ENCODE measurements around the gene NTM.

NTM gene

DNA sequence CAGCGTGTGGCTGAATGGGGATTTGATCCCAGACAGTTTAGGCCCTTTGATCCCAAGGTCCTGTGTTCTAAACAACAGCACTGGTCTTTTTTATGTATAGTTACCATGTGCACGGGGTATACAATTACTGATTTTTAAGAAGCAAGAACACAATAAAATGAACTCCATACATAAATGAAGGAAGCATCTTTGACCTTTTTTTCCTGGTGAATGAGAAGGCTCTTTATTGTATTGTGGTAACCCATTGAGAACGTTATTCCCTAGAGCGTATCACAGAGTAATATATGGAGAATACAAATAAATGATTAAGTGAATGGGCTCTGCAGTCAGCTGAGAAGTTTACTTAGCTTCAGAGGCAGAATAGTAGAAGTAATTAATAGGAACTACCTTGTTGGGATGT lies 563.6 kb downstream of the NTM start:
- no peak for DNase-seq

DNA sequence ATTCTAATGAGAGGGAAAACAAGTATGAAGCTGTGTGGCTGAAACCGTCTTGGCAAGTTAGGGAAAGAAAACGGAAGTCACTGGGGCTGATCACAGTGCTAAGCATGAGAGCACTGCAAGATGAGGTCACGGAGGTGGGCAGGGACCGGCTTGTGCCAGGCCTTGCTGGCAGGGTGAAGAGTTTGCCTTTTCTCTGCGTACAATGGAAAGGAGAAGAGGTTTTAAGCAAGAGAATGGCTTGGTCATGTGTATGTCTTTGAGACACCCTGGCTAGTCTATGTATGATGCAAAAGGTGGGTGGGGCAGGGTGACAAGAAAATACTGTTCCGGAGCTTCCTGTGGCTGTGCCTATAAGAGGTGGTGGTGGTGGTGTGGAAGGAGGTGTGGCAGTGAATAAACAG lies 567.9 kb downstream of the NTM start:
- no peak for DNase-seq

DNA sequence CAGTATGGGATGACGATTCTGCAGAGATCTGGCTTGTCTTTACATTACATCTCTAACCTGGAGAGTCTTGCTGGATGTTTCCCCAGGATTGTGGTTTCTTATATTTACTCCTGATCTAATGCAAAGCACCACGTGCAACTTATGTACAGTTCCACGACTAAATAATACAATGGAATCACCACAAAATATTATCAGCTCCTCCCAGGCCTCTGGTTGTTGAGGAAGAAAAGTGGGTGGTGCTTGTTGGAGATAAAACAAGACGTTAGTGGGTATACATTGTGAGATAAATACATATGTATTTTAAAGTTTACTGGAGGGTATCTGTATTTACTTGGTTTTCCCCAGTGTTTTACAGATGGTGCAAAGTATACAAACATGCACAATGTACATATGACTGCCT lies 569.7 kb downstream of the NTM start:
- no peak for DNase-seq

DNA sequence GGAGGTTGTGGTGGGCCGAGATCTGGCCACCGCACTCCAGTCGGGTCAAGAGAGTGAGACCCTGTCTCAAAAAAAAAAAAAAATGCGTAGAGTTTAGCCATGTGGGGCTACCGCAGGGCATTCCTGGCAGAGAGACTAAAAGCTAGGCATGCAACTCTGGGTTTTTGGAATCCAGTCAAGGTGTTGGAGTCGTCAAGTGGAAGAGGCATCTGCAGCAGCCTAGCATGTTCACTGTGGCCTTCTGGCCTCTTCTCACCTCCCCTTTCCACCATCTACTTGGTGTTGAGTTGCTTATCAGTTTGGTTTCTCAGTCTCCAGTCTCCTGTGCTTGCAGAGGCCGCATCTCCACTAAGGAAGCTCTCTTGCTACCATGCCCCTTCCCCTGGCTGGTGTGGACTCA lies 572.5 kb downstream of the NTM start:
- no peak for DNase-seq

DNA sequence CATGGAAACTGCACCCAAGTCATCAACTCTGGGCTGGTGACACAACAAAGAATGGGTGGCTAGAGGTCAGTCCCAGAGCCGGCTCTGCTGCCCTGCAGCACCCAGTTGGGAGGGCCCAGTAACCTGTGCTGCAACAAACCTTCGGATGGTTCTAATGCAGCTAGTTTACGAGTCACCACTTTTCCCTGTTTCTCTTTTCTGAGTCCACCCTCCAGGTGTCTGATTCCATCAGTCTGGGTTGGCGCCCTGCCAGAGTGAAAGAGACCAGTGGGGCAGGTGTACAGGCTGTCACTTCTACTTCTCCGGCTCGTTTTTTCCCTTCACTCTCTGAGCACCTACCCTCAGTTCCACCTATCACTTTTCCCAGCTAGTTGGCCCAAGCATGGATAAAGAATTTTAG lies 572.9 kb downstream of the NTM start:
- no peak for DNase-seq

DNA sequence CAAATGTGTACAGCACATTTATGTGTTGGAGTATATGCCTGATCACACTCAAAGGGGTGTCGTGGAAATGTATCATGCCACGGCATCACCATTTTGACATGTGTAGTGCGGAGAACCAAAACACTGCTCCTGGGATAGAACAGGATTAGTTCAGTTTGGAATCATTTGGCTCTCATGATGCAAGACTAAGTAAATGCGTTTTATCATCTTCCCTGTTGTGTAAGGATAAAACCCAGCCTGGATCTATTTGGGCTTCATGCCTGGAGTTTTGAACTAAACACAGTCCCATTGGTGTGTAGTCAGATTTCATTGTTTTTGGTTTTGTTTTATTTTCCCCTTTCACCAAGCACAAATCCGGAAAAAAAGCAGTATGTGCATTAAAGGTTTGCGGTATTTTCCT lies 574.3 kb downstream of the NTM start:
- no peak for DNase-seq

DNA sequence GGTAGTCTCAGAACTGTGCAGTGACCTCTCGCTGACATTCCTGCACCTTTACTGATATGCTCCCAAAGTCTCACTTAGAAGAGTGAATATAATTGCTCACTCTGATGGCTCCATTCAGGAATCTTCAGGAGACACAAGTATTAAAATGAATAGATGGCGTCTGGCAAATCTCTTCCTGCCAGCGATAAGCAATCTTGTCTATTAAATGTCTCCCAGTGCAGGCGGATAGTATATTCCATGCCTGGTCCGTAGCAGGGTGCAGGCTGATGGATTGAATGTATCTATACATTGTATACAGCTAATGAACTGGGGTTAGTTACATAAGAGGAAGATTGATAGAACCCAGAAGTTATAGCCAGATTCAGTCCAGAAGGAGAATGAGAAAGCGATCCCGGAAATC lies 575.3 kb downstream of the NTM start:
- no peak for DNase-seq

DNA sequence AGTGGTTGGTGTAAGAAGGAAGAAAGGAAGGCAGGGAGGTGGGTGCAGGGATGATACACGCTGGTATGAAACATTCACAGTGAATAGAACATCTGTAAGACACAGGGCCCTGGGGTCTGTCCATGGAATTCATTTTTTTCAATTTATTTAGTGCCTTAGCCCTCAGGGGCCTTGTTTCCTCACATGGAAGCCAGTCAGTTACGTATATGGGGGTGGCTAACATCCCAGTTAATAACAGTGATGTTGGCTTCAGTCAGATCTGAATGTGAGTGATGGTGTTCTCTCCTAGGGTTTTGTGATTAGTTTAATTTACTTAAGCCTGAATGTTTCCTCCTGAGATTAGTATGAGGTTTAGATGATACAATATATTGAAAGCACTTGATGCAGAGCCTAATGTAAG lies 577.1 kb downstream of the NTM start:
- DNase-seq: no peak

DNA sequence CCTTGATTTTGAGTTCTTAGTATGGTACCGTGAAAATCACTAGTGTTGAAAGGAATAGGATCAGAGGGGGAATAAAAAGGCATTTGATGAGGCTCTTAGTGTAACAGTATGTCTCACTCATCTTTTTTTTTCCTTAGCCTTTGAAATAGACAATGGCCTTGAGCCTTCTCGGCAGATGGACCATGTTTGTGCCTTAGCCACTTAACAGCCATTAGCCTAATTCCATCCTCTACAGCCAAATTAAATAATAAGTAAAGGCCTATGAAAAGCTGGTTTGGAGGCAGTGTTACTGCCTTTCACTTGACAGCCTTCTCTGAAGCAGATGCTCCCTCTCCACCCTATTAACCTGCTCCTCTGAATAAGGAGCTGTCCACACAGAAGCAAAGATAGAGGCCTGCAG lies 580.7 kb downstream of the NTM start:
- no peak for DNase-seq

DNA sequence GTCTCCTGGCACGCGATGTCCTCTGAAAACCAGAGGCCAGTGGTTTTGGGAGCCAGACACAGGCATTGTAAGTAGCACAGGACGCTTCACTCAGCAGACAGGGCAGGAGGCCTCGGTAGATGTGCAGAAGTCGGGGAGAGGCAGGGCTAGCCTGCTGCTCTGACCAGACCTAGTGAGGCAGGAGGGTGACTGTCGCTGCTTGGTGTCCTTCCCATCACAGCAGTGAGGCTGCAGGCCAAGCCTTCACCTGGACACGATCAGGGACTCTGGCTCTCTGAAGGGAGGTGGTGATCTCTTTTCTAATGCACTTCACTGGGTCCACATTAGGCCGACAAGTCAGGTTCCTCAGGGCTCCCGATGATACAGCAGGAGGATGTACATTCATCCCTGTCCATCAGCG lies 583.7 kb downstream of the NTM start:
- DNase-seq: no peak

DNA sequence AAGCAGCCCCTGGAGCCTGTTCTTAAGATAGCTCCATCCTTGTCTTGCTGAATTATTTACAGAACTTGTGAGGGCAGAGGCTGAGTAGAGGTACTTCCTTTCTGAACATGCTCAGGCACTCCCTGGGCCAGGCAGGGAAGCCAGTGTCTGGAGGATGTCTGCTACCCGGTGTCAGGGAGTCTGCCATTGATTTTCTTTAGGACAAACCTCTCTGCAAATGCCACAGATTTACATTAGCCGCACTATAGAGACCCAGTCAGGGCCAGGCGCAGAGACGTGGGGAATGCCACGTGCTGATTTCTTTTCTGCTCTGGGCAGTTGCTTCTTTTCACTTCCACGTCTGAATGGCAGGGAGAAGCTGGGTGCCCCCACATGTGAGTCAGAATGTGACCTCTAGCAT lies 585.5 kb downstream of the NTM start:
- DNase-seq: no peak

DNA sequence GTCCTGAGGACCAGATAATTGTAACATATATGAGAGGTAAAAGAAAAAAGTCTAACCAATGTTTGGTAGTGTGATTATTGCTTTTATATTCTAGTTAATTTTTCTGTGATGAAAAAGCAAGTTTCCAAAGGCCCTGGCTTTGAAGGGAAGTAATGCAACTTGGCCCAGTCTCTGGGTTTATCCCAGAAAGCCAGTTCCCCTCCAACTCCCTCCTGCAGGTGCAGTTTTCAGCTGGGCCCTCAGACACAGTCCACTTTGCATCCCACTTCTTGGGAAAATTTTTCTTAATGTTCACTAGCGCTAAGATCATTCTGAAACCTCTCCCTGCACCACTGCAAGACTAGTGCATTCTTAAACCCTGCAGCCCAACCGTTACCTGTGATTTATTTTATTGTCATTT lies 586.8 kb downstream of the NTM start:
- DNase-seq: no peak

DNA sequence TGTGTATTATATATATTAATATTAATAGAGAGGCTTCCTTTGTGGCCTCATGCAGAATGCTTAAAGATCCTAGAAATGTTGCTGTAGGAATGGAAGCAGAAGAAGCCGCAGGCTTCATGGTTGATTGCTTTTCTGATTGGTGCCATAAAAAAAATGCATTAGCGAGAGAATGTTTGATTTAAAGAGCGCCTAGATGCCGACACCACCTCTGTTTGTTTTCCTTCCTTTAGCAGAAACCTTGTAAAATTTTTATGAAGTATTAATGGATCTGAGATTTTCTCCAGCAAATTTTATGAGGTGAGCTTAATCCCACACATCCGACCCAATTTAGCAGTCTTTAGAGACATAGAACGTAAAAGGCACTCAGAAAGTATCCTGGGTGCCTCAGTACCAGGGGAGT lies 587.5 kb downstream of the NTM start:
- no peak for DNase-seq

DNA sequence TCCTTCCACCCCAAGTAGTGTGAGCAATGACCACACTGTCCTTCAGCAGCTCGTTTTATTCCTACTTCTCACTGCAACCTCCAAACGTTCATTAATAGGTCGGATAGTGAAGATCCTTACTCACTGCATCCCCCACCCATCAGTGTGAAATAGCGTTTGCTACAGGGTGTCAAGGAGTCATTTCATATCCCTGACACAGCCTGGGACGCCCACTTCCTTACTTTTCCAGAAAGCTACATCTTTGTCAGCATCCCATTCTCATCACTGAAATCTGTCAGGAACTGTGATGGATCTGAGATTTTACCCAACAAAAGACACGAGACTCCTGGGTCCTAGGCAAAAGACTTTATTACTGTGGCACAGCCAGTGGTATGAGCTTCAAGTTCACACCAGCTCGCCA lies 592.4 kb downstream of the NTM start:
- DNase-seq: no peak

DNA sequence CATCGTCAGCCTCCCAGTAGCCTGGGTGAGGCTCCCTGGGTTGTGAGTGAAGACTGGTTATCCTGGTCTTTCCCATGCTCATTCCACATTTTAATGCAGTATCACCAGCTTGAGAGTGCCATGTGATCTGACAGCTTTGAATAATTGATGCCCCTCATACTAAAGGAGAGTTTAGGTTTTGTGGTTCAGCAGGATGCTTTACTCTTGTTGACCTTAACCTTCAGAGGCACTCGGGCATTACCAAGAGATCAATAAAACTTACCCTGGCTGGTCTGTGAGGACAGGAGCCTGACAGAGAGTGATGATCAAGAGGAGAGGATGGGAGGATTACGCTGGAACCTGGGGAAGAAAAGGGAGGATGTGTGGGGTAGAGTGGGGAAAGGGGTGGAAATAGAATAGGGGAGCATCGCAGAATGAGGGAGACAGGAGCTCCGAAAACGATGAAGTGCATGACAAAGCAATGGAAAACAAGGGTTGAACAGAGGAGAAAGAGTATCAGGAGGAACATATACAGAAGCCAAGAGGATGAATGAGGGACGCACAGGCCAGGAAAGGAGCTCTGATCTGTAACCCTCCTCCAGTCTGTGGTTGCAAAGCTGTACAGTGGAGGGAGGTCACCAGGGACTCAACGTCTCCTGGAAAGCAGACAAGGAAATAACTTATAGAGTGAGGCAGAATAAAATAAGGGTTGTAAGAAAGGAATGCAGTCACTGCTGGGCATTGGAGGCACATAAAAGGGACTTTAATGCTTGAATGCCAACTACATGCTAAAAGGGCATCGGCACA lies 594.5 kb downstream of the NTM start:
- DNase-seq: no peak

DNA sequence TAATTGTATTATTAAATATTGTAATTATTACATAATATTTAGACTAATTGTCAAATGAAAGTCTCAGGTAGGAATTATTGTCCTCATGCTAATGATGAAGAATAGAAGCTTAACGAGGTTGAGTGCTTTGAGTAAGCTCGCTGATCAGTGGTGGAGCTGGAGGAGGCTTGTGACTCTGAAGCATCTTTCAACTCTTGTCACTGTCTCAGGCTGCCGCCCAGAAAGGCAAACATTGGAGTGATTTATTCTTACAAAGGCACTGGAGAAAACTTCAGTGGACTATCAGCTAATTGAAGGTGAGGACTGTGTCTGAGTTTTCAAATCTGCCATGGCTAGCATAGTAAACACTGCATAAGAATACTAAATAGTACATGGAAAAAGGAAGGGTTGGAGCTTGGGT lies 595.1 kb downstream of the NTM start:
- DNase-seq: no peak

DNA sequence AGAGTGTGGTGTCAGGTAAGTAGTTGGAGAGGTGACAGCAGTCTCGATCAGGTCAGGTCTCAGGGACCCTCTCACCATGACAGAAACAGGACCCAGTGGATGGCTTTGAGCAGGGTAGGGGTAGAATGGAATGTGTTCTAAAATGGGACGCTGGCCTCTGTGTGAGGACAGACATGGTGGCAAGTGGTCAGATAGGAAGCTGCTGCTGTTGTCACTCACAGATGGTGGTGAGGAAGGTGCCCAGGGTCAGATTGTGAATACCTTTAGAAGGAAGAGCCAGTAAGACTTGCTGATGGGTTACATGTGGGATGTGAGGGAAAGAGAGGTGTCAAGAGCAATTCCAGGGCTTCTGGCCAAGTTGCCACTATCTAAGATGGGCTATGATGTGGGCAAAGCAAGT lies 596.3 kb downstream of the NTM start:
- DNase-seq: no peak

DNA sequence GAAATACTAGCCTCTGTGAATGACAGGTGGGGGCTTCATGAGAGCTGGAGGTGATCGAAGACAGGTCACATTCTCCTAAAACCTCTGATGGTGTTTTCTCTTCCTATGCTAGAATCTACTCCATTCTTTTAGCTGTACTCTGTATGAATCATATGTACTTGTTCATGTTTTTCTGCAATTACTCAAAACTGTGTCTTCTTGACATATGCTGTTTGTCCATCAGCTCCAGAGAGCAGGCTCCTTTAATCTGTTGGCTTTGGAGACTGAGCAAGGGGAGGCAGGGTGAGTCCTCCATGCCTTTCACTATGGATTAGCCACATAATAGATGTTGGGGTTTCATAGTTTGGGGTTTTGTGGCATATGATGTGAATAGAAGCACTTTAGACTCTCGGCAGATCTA lies 598.8 kb downstream of the NTM start:
- no peak for DNase-seq

DNA sequence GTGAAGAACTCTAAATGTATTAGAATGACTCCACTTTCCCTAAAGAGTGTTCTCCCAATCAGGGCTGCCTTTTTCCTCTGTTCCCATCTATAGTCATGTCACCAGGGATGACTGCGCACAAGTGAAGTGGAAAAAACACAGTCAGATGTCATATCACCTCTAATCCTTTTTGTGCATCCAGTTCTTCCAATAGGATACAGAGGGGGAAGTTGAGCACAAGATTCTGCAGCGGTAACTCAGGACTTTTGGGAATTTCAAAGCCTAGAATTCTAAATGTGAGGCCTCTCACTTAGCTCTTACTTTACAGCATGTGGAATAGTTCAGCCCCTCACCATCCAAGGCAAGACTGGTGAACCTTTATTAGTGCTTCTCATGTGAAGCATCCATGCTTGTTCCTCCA lies 602.6 kb downstream of the NTM start:
- DNase-seq: no peak

DNA sequence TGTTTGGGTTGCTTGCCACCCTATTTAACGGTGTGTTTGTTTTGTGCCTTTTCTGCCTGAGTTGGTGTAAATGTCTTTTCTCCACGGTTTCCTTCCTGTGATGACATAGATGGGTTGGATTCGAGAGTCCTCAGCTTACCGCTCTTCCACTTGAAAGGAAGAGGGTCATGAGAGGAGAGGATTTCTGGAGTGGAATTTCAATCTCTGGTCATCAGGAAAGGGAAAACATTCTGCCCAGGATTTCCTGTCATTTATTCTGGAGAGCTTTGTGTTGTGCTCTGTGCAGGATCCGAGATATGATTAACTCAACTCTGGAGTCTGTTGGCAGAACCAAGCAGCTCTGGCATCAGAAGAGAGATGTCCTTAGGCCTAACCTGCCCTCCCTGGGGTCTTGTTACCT lies 605.2 kb downstream of the NTM start:
- DNase-seq: no peak

DNA sequence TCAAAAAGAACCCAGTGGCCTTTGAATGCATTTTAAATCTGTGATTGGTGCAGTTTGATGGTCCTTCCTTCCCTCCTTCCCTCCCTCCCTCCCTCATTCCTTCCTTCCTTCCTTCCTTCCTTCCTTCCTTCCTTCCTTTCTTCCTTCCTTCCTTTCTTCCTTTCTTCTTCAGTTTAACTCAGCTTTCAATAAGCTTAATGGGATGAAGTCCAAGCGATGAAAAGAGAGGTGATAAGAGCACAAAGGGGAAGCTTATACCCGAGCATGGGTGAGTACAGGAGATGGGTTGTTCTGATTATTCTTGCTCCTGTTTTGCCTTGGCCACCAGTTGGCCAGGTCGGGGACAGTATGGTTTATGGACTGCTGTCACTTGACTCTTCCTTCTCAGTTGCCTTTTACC lies 605.6 kb downstream of the NTM start:
- no peak for DNase-seq

DNA sequence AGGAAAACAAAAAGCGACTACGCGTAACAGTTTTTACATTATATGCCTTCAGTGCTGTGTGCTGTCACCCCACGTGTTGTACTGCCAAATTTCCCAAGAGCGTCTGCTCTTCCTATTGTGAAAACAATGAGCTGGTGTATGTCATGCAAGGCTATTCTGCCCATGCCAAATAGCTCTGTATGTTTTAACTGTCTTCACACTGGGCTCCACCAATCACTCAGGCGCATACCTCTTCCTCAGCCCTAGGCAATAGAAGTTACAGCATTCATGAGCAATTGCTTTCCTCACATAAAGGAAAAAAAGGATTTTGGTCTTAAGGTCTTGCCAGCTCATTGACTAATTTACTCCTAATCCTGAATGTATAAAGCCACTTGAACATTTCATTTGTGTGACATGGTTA lies 606.8 kb downstream of the NTM start:
- no peak for DNase-seq

DNA sequence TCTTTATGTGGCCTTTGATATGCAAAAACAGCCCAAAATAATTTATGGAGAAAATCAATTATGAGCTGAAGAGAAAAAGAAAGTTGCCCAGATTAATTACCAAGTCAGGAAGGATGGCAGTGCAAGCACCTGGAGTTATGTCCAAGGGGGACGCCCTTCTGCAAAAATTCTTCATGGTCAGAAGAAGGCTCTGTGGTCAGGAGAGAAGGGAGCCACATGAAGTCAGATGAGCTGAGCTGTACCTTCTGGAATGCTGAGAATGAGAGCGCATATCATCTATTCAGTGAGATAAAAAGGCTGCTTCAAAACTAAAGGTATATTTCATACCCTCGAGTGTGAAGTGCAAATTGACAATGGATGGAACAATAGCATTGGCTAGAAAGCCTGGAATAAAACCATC lies 607.4 kb downstream of the NTM start:
- DNase-seq: no peak

DNA sequence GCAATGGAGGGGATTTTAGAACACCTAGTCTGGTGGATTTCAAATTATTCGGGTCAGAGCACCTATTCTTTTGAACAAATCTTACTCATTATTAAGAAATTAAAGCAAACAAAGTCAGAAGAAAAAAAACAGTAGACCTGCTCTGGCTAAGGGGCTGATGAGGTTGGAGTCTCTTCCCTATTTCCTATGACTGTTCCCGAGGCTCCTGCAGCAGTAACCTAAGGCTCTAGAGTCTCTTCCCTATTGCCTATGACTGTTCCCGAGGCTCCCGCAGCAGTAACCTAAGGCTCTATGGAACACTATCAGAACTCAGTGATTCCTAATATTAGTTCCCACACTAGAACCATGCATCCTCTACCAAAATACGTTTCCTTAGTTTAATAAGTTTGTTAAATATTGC lies 607.9 kb downstream of the NTM start:
- no peak for DNase-seq

DNA sequence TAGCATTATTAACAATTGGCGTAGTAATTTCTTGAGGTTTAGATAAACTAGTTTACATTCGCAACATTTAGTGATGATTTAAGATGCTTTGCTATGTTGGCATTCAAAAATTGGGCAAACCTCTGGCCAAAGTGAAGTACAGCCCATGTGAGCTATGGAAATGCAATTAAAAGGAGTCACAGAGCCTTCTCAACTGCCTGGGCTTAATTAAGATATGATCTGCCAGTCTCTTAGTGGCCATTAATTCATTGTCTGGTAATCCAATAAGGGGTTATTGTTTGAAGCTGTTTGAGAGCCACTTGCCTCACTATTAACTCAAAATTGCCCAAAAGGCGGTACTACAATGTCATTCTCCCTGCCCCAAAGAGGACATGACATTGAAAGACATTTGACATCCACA lies 608.9 kb downstream of the NTM start:
- no peak for DNase-seq

DNA sequence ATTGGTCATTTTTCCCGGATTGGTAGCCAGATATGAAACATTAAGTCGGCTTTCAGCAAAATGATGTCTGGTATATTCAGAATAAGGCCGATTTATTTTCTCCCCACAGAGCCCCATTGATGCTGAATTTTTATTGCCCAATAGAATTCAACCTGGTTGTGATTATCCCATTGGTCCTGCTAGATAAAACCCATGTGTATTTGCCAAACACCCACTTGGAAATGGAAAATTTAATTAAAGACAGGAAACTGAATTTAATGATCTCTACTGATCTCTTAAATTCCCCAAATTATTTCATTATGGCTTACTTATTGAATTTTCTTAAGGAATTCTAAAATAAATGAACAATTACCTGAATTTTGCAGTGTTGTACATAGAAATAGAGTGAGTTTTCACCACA lies 609.8 kb downstream of the NTM start:
- no peak for DNase-seq

All from stimulated activated CD4-positive, alpha-beta T cell treated with anti-CD3 and anti-CD28 coated beads, Interleukin-4, amount 100 ng/mL, for 4 hours (primary cell).